ENCODE measurements around the gene SLC25A21.

Gene SLC25A21

DNA sequence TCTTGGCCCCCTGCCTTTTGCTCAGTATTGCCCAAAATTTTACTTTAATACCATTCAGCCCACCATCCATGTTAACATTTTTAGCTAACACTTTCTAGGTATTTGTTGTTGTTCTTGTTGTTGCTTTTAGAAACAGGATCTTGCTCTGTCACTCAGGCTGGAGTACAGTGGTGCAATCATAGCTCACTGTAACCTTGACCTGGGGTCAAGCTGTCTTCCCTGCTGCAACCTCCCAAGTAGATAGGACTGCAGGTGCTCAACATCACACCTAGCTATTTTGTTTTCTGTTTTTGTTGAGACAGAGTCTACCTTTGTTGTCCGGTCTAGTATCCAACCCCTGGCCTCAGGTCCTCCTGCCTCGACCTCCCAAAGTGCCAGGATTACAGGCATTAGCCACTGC, 29.3 kb upstream of the SLC25A21 start:
- no peak for TF ChIP-seq BACH2 (CRISPR knock-in tag; IDR thresholded peaks at IDR 0.05; ENCODE audit: borderline replicate concordance)
- TF ChIP-seq, protein P1, sequence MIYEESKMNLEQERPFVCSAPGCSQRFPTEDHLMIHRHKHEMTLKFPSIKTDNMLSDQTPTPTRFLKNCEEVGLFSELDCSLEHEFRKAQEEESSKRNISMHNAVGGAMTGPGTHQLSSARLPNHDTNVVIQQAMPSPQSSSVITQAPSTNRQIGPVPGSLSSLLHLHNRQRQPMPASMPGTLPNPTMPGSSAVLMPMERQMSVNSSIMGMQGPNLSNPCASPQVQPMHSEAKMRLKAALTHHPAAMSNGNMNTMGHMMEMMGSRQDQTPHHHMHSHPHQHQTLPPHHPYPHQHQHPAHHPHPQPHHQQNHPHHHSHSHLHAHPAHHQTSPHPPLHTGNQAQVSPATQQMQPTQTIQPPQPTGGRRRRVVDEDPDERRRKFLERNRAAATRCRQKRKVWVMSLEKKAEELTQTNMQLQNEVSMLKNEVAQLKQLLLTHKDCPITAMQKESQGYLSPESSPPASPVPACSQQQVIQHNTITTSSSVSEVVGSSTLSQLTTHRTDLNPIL (CRISPR knock-in tag; IDR thresholded peaks at IDR 0.05; ENCODE audit: low read depth): no peak
- TF ChIP-seq ARNTL (CRISPR knock-in tag; IDR thresholded peaks at IDR 0.05; ENCODE audit: borderline replicate concordance, low read depth): no peak
- TF ChIP-seq, protein P2, sequence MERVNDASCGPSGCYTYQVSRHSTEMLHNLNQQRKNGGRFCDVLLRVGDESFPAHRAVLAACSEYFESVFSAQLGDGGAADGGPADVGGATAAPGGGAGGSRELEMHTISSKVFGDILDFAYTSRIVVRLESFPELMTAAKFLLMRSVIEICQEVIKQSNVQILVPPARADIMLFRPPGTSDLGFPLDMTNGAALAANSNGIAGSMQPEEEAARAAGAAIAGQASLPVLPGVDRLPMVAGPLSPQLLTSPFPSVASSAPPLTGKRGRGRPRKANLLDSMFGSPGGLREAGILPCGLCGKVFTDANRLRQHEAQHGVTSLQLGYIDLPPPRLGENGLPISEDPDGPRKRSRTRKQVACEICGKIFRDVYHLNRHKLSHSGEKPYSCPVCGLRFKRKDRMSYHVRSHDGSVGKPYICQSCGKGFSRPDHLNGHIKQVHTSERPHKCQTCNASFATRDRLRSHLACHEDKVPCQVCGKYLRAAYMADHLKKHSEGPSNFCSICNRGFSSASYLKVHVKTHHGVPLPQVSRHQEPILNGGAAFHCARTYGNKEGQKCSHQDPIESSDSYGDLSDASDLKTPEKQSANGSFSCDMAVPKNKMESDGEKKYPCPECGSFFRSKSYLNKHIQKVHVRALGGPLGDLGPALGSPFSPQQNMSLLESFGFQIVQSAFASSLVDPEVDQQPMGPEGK (CRISPR knock-in tag; IDR thresholded peaks at IDR 0.05; ENCODE audit: borderline replicate concordance): no peak
- no peak for TF ChIP-seq GLIS3 (CRISPR knock-in tag; IDR thresholded peaks at IDR 0.05)
- no peak for TF ChIP-seq RARB (CRISPR knock-in tag; IDR thresholded peaks at IDR 0.05)
- TF ChIP-seq ZFP30 (CRISPR knock-in tag; IDR thresholded peaks at IDR 0.05): no peak
- no peak for TF ChIP-seq ZFP3 (CRISPR knock-in tag; IDR thresholded peaks at IDR 0.05)
- TF ChIP-seq ZNF70 (CRISPR knock-in tag; IDR thresholded peaks at IDR 0.05): no peak
- TF ChIP-seq ZNF565 (CRISPR knock-in tag; conservative IDR thresholded peaks at IDR 0.05; ENCODE audit: low read depth): no peak
- TF ChIP-seq OSR1 (CRISPR knock-in tag; IDR thresholded peaks at IDR 0.05): no peak
- no peak for ATAC-seq

DNA sequence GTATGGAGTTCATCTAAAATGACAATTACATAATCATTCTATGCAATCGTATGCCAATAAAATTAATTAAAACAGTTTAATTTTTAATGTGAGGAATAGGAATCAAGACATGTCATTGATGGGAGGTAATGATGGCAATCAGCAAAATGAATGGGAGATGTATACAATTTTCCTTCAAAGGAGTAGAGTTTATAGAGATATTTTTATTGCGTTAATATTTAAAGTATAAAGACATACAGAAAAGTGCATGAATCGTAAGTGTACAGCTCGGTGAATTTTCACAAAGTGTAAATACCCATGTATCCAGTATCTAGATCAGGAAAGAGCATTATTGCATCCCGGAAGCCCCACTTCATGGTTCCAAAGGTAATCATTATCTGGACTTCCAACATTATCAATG, 26.5 kb upstream of the SLC25A21 start:
- no peak for TF ChIP-seq ARNTL (CRISPR knock-in tag; IDR thresholded peaks at IDR 0.05; ENCODE audit: borderline replicate concordance, low read depth)
- TF ChIP-seq PPARA (CRISPR knock-in tag; IDR thresholded peaks at IDR 0.05; ENCODE audit: borderline replicate concordance): no peak
- TF ChIP-seq ISL1 (CRISPR knock-in tag; IDR thresholded peaks at IDR 0.05): no peak
- TF ChIP-seq RARB (CRISPR knock-in tag; IDR thresholded peaks at IDR 0.05): no peak
- TF ChIP-seq, protein P2 (CRISPR knock-in tag; IDR thresholded peaks at IDR 0.05; ENCODE audit: borderline replicate concordance): no peak
- TF ChIP-seq ZFP3 (CRISPR knock-in tag; IDR thresholded peaks at IDR 0.05): no peak
- no peak for TF ChIP-seq TCF4 (CRISPR knock-in tag; IDR thresholded peaks at IDR 0.05; ENCODE audit: borderline replicate concordance)
- TF ChIP-seq, protein P3, sequence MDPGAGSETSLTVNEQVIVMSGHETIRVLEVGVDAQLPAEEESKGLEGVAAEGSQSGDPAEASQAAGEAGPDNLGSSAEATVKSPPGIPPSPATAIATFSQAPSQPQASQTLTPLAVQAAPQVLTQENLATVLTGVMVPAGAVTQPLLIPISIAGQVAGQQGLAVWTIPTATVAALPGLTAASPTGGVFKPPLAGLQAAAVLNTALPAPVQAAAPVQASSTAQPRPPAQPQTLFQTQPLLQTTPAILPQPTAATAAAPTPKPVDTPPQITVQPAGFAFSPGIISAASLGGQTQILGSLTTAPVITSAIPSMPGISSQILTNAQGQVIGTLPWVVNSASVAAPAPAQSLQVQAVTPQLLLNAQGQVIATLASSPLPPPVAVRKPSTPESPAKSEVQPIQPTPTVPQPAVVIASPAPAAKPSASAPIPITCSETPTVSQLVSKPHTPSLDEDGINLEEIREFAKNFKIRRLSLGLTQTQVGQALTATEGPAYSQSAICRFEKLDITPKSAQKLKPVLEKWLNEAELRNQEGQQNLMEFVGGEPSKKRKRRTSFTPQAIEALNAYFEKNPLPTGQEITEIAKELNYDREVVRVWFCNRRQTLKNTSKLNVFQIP (CRISPR knock-in tag; IDR thresholded peaks at IDR 0.05; ENCODE audit: borderline replicate concordance, low read depth): no peak
- TF ChIP-seq, protein P4, sequence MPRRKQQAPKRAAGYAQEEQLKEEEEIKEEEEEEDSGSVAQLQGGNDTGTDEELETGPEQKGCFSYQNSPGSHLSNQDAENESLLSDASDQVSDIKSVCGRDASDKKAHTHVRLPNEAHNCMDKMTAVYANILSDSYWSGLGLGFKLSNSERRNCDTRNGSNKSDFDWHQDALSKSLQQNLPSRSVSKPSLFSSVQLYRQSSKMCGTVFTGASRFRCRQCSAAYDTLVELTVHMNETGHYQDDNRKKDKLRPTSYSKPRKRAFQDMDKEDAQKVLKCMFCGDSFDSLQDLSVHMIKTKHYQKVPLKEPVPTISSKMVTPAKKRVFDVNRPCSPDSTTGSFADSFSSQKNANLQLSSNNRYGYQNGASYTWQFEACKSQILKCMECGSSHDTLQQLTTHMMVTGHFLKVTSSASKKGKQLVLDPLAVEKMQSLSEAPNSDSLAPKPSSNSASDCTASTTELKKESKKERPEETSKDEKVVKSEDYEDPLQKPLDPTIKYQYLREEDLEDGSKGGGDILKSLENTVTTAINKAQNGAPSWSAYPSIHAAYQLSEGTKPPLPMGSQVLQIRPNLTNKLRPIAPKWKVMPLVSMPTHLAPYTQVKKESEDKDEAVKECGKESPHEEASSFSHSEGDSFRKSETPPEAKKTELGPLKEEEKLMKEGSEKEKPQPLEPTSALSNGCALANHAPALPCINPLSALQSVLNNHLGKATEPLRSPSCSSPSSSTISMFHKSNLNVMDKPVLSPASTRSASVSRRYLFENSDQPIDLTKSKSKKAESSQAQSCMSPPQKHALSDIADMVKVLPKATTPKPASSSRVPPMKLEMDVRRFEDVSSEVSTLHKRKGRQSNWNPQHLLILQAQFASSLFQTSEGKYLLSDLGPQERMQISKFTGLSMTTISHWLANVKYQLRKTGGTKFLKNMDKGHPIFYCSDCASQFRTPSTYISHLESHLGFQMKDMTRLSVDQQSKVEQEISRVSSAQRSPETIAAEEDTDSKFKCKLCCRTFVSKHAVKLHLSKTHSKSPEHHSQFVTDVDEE (CRISPR knock-in tag; IDR thresholded peaks at IDR 0.05): no peak
- no peak for TF ChIP-seq ZNF565 (CRISPR knock-in tag; conservative IDR thresholded peaks at IDR 0.05; ENCODE audit: low read depth)
- no peak for TF ChIP-seq ESRRG (CRISPR knock-in tag; IDR thresholded peaks at IDR 0.05)
- no peak for TF ChIP-seq ZFP30 (CRISPR knock-in tag; IDR thresholded peaks at IDR 0.05)
- TF ChIP-seq ZNF8 (CRISPR knock-in tag; IDR thresholded peaks at IDR 0.05): no peak
- TF ChIP-seq TOX (CRISPR knock-in tag; IDR thresholded peaks at IDR 0.05; ENCODE audit: borderline replicate concordance): no peak
- ATAC-seq: no peak

DNA sequence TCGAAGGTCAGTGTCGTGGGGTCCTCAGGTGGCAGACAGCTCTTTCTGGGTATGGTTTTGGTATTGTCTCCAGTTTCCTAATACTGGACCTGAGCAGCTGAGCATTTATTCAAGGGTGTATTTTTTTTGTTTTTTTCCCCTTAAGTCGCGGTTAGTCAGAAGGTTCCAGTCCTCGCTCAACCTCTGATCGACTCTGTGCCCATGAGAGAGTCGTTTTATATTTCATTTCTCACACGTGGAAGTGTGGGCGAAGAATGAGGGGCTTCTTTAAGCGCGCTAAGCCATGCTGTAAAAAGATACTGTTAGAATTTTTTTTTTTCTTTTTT, 25.8 kb upstream of the SLC25A21 start:
- ATAC-seq: no peak
- TF ChIP-seq ZFP3 (CRISPR knock-in tag; IDR thresholded peaks at IDR 0.05) (no peak), PPARA (CRISPR knock-in tag; IDR thresholded peaks at IDR 0.05; ENCODE audit: borderline replicate concordance) (no peak), ZFP30 (CRISPR knock-in tag; IDR thresholded peaks at IDR 0.05) (no peak), TOX (CRISPR knock-in tag; IDR thresholded peaks at IDR 0.05; ENCODE audit: borderline replicate concordance) (no peak), ZNF565 (CRISPR knock-in tag; conservative IDR thresholded peaks at IDR 0.05; ENCODE audit: low read depth) (no peak)
- TF ChIP-seq, protein P4 (CRISPR knock-in tag; IDR thresholded peaks at IDR 0.05): no peak
